IPS DF 4.7 (cell line): ENCODE measurements around the gene HMCN1.
"Not testable (repeated sequence)": the region's sequence is repeated elsewhere in the genome, so short reads cannot be mapped to it uniquely, and the experiment has no call there.

Experiments used
- DNase-seq: peaks from one replicate; pipeline ENCODE4 v3.0.0-alpha.2; 2013; ENCODE audit warnings: low spot score; ENCODE audit errors: extremely low read depth

Gene HMCN1

DNA sequence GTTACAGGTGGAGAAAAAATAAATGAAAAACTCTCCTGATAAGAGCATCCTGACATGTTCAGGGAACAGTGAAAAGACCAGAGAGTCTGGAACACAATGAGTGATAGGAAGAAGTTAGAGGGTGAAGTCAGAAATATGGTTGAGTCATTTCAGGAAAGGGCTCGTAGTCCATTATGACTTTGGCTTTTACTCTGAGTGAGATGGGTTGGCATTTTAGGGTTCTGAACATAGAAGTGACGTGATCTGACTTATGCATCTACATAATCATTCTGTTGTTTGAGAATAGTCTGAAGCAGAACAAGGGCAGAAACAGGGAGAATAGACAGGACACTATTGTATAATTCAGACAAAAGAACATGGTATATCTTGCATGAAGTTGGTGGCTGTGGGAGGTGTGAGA, 5.8 kb downstream of the HMCN1 start:
- no peak for DNase-seq

GRCh38 chr1:185741551-185741950, 7.4 kb downstream of the HMCN1 start:
- no peak for DNase-seq

- no peak for DNase-seq
Observed at GRCh38 chr1:185742403-185742802, 8.2 kb downstream of the HMCN1 start.

GRCh38 chr1:185745165-185745564, 11.0 kb downstream of the HMCN1 start:
- no peak for DNase-seq

DNA sequence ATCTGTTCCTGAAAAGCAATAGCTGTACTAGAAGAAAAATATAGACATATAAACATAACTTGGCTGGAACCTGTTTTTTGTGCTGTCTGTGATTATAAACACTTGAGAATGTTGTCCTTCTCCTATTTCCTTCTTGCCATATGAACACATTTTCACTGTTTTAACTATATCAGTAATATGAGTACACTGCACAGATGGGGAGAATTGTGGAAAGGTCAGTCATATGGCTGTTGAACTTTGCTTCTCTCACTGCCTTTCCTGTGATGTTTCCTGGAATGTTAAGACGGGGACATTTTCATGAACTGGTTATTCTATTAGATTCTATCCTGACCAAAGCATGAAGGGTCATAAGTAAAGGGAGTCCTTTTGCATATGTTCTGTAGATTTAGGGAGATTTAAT, 24.9 kb downstream of the HMCN1 start:
- DNase-seq = no peak

DNA sequence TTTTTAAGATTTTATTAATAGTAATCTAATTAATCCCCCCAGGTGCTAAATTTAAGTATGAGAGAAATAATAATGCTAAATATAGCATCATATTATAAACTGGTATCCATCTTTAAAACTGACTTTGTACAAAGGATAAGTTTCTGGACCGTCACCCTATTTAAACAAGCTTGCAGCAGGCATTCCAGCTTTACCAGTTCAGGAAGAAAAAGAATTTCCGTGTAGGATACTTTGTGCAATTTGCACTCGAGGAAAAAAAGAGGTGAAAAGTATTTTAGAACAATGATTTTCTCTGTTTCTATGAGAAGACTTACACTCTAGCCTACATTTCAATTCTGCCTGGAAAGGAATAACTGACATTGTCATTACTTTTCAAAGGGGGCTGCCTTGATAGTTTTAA, 27.6 kb downstream of the HMCN1 start:
- no peak for DNase-seq

DNA sequence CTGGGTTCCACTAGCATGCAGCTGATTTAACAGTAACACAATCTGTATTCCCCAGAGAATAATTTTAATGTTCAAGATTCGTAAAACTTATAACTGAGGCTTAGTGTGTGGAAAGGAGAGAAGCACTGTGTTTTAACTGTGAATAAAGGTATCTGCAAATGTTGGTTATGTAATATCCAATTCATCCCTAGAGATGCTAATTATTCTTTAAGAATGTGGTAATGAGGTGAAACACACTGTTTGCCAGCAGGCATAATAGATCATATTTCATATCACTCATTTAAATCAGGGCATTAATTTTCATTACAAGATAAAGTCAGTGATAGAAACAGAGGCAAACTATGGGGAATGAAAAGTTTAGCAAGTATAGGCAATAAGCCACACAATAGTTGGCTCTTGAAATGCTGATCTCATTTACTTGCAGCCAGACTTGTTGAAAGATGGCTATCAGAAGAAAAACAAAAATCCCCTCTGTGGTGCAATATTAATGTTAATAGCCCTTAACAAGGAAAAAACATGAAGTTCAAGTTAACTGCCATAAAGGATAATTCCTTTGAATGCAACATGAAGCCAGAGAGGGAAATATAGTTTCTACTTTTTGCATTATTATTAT, 33.4 kb downstream of the HMCN1 start:
- no peak for DNase-seq

GRCh38 chr1:185768371-185768770, 34.2 kb downstream of the HMCN1 start:
- no peak for DNase-seq

DNA sequence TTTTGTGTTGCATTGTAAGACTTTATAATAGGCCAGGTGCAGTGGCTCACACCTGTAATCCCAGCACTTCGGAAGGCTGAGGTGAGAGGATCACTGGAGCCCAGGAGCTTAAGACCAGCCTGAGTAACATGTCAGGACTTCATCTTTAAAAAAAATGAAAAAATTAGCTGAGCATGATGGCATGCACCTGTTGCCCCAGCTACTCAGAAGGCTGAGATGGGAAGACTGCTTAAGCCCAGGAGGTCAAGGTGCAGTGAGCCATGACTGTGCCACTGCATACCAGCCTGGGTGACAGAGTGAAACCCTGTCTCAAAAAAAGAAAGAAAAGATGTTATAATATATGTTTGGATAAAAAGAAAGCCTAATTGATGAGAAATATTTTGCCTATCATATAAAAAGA, 34.9 kb downstream of the HMCN1 start:
- DNase-seq = no peak

DNA sequence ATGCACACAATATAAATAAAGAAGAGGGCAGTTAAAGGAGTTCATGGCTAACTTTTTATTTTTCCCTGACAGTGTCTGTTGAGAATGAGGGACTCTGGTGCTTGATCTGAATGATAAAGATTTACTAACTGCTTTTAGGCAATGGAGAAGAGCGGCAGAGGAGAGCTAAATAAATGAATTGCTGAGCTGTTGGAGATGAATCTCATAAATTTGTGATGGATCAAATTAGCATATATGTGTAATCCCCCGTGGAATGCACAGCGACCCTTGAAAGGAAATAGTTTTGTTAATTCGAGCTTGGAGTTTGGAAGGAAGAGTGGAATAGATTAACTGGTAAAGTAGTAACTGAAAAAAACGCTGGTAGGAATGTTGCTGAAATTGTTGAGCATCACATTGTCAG, 40.2 kb downstream of the HMCN1 start:
- DNase-seq = no peak

GRCh38 chr1:185775501-185775900, 41.3 kb downstream of the HMCN1 start:
- DNase-seq = no peak

DNA sequence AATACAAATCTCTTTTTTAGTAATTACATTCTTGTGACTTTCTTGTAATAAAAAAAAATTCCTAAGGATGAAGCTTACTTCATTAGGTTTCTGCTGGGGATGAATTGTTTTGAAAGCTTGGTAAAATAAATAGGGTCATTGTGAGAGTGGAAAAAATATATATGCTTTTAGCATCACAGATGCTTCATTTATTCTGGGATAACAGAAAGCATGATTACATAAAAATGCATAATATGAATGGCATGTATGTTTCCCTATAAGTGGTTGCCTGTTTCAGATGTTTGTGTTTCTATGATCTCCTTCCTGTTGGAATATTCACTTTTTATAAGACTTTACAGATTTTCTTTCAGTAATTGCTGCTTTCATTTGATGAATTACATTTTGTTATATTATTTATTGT, 42.3 kb downstream of the HMCN1 start:
- DNase-seq = no peak

- not testable (repeated sequence) for DNase-seq
Observed at GRCh38 chr1:185783860-185784259, 49.7 kb downstream of the HMCN1 start.

DNA sequence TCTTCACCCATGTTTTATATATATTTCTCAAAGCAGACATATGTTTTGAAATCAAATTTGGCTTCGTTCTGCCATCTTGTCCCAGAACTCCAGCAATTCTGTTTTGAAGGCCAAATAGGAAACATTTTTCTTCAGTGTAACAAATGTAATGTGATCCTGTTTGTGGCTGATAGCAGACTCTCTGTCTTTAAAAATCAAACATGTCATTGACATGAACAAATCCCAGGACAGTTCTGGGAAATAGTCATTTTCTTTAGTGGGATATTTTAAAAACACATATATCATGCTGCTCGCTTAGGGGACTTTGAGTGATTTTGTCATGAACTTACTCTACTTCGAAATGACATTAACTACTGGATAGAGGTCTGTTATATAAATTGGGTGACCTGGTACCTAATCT, 51.4 kb downstream of the HMCN1 start:
- no peak for DNase-seq

DNA sequence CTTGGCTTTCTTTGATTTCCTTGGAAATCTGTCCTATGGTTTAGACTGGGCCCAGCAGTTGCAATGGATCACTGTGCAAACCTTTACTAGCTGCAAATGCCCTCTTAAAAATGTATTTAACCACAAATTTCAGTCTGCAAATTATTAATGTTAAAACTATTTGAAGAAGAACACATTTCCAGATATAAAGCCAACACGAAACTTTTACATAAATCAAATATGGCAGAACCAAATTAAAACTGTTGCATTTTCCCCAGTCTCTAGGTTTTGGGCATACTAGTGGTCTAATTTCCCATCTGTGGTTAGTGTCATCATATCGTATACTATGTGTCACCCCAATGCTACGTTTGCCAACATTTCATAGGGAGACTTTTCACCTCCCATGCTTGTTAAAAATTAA, 52.3 kb downstream of the HMCN1 start:
- no peak for DNase-seq

- no peak for DNase-seq
Observed at GRCh38 chr1:185787238-185787637, 53.0 kb downstream of the HMCN1 start.

DNA sequence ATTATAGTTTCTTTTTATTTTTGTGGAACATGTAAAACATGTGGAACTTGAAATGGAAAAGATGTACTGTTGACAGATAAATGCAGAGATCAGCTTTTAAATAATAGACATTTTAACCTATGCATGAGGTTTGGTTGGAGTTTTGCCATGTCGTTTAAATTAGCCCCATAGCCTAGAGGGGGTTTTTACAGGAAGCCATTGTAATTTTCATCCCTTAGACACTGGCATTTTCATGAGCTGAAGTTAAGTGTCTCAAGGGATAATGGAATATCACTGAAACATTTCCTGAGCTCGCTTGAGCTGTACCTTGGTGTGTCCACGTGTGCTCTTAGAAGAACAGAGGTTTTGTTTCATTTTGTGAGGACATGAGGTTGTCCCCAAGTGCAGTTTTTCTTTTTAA, 54.2 kb downstream of the HMCN1 start:
- DNase-seq = no peak

DNA sequence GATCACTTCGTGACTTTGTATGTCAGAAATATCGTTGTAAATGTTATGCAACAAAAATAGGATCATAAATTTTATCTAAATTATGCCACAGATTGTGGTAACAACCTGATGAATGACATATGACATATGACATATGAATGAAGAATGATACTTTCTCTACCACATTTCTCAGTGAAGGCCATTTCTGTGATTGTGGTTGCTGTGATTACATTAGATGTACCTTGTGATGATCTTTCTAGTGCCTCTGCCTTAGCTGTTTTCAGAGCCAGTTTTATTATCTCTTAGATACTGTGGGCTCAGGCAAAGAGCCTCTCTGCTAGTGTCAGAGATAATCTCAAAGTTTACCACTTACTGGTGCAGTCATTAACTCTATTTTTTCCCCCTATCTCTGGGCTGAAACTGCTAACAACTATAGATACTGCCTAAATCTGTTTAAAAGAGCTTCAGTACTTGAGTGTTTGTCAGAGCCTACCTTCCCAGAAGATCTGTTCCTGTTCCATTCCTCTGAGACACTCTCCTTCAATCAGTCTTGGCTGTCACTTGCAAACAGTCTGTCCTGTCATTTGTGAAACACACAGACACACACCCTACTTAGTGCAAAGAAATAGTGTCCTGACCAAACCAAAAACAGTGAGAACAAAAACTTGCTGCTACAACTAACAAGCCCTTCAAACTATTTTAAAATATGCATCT, 55.5 kb downstream of the HMCN1 start:
- DNase-seq = no peak

DNA sequence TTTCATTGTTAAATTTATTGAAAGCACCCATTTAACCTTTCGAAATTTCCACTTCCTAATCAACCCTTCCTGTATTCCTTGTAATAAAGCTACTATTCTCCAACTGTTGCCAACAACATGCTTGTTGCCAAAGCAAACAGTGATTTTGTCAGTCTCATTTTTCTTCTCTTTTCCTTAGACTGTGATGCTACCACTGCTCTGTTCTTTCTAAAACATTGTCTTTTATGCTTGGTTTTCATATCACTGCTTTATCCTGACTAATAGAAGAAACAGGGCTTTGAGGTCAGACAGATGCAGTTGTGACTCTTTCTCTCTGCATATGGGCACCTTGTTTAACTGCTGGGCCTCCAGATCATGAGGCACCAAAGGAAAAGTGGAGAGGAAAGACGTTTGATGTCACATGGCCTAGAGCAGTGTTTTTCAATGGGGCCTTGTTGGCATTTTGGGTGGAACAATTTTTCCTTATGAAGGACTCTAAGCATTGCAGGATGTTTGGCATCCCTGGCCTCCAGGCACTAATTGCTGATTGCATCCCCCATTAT, 56.1 kb downstream of the HMCN1 start:
- no peak for DNase-seq

GRCh38 chr1:185792040-185792439, 57.8 kb downstream of the HMCN1 start:
- DNase-seq = no peak

- not testable (repeated sequence) for DNase-seq
Observed at GRCh38 chr1:185794495-185794894, 60.3 kb downstream of the HMCN1 start.

- no peak for DNase-seq
Observed at GRCh38 chr1:185795181-185795580, 61.0 kb downstream of the HMCN1 start.

DNA sequence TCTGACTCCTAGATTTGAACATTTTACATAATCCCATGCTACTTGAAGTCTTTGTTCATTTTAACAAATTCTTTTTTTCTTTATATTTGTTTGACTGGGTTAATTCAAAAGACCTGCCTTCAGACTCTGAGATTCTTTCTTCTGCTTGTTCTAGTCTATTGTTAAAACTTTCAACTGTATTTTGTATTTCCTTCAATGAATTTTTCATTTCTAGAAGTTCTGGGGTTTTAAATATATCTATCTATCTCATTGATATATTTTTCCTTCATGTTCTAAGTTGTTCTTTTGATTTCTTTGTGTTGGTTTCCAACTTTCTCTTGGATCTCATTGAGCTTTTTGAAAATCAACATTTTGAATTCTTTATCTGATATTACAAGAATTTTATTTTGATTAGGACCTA, 64.3 kb downstream of the HMCN1 start:
- DNase-seq = no peak
